ENCODE data around the gene CCDC172. TPM values are rescaled to one million over a fixed set of nuclear protein-coding genes. Genes with fewer than 3 reads are reported as not detected.

Gene CCDC172
- polyA plus RNA-seq, 2 of the 4 experiments (the other 2 are of a cell fraction): not detected

- CTCF ChIA-PET: interaction anchor here (0.6 to 3.5 kb wide), 12 partner anchors 26 to 1409 kb away, joined by 3 to 28 read pairs (median 3); no protein-coding TSS in a partner anchor
These were observed 37.5 kb upstream of the CCDC172 start for GRCh38 chr10:116286626-116287200.

DNA sequence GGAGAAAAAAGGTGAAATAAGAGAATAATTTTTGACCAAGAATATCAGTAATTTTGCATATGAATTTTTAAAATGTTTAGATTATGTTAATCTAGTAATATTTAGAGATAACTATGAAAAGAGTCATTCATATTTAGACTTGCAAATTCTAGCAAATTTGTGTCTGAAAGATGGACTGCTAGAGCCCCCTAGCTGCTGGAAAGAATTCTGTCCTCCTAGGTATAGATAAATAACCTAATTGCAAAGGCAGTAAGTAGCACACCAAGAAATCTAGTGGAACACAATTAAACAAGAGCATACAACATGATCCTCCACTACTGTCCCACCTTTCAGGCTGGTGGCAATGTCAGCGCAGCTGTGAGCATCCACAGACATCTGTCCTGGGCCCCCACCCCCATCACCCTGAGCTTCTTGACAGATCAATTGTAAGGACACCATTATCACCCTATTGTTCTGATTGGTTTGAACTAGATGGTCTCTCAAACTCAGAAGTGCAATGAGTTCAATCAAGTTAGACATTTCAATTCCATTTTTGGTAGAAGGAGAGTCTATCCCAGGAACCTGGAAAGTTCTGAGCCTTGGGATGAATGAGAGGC lies 36.2 kb upstream of the CCDC172 start:
- FAIRE-seq: no peak
- ATAC-seq: peak; percentile 54 to 75; a peak in 3 of 6 replicates
- CTCF ChIA-PET: interaction anchor here (0.6 to 3.5 kb wide), 26 partner anchors 11 to 1118 kb away, joined by 3 to 28 read pairs (median 4); partner anchors contain the start of gene GFRA1
- Histone ChIP-seq H3K4me1 (no peaks in the 10 kb centered on the region), H3K27ac (no peak overlapping the region), H3K4me3 (no peak overlapping the region), H3K9me3 (no peaks in the 10 kb centered on the region), H3K4me2 (no peak overlapping the region)
- 14% methylated on average over 1 of the region's 1 CpG for WGBS (ENCODE audit: missing lambda C conversion rate)
- POLR2A ChIA-PET: interaction anchor here (0.6 kb wide), 1 partner anchor 660 kb away, joined by 5 read pairs; no protein-coding TSS in a partner anchor
- peak; percentile 84 for TF ChIP-seq SMC3 (IDR thresholded peaks at IDR 0.05)
- TF ChIP-seq KDM1A (IDR thresholded peaks at IDR 0.05; ENCODE audit: low read depth): no peak
- peak; percentile 88 for TF ChIP-seq RAD21 (conservative IDR thresholded peaks at IDR 0.05 in 1 of 2, IDR thresholded peaks at IDR 0.05 in 1 of 2)
- TF ChIP-seq CTCF (IDR thresholded peaks at IDR 0.05): peak; percentile 86
- TF ChIP-seq PBX3 (IDR thresholded peaks at IDR 0.05): no peak
- no peak for TF ChIP-seq JUN (IDR thresholded peaks at IDR 0.05)
- TF ChIP-seq MYC (IDR thresholded peaks at IDR 0.05; ENCODE audit: borderline replicate concordance, low read length): no peak
- DNase-seq (ENCODE audit: low read depth in 1 of 2, low spot score in 1 of 2): peak; percentile 14 to 50

More at GRCh38 chr10:116286626-116287200, 37.5 kb upstream of the CCDC172 start:
- POLR2A ChIA-PET: no interaction called here
- no peak overlapping the region for H3K4me3 ChIP-seq
- ATAC-seq: no peak
- no peak for FAIRE-seq
- no peak for DNase-seq (ENCODE audit: low read depth in 1 of 2, low spot score in 1 of 2)
- no peak overlapping the region for H3K4me2 ChIP-seq
- H3K4me1 ChIP-seq: no peaks in the 10 kb centered on the region
- 79% methylated on average over 9 of the region's 9 CpGs for WGBS (ENCODE audit: missing lambda C conversion rate)
- H3K9me3 ChIP-seq: no peaks in the 10 kb centered on the region
- TF ChIP-seq JUN (IDR thresholded peaks at IDR 0.05) (no peak), FOSL2 (IDR thresholded peaks at IDR 0.05) (no peak), FOSL2 (CRISPR knock-in tag; IDR thresholded peaks at IDR 0.05) (no peak), RNF2 (IDR thresholded peaks at IDR 0.05; ENCODE audit: borderline replicate concordance, low read depth) (no peak), E2F6 (IDR thresholded peaks at IDR 0.05; ENCODE audit: borderline replicate concordance, low read depth) (no peak), JUNB (IDR thresholded peaks at IDR 0.05) (no peak)
- no peak overlapping the region for H3K27ac ChIP-seq

DNA sequence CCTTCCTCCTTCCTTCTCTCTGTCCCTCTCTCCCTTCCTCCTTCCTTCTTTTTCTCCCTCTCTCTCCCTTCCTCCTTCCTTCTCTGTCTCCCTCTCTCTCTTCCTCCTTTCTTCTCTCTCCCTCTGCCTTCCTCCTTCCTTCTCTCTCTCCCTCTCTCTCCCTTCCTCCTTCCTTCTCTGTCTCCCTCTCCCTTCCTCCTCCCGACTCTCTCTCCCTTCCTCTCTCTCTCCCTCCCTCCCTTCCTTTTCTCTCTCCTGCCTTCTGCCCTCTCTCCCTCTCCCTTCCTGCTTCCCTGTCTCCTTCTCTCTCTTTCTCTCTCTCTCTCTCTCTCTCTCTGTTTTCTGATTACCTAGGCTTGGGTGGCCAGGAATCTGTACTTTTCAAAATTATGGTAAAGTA lies 34.6 kb upstream of the CCDC172 start:
- ATAC-seq (no peak; a peak in 1 of 6 replicates), FAIRE-seq (no peak), DNase-seq (ENCODE audit: low read depth in 1 of 2, low spot score in 1 of 2) (no peak)
- CTCF ChIA-PET: interaction anchor here (1.4 to 3.5 kb wide), 3 partner anchors 17 to 858 kb away, joined by 4 to 14 read pairs (median 14); partner anchors contain the start of gene GFRA1
- POLR2A ChIA-PET: no interaction called here
- H3K4me2 ChIP-seq: no peak overlapping the region
- no peaks in the 10 kb centered on the region for H3K9me3 ChIP-seq
- H3K27ac ChIP-seq: no peak overlapping the region
- TF ChIP-seq FOXS1 (CRISPR knock-in tag; IDR thresholded peaks at IDR 0.05) (no peak), HOXB13 (CRISPR knock-in tag; IDR thresholded peaks at IDR 0.05; ENCODE audit: low read depth) (no peak), POLR2AphosphoS2 (conservative IDR thresholded peaks at IDR 0.05; ENCODE audit: low read length) (no peak), HDAC2 (IDR thresholded peaks at IDR 0.05) (no peak), MAZ (IDR thresholded peaks at IDR 0.05; ENCODE audit: borderline replicate concordance, low read depth, low read length) (no peak), FOSB (CRISPR knock-in tag; IDR thresholded peaks at IDR 0.05) (no peak), NR3C1 (IDR thresholded peaks at IDR 0.05) (no peak), EHF (CRISPR knock-in tag; IDR thresholded peaks at IDR 0.05) (no peak), MAX (IDR thresholded peaks at IDR 0.05) (no peak), SREBF2 (IDR thresholded peaks at IDR 0.05) (no peak), RAD21 (conservative IDR thresholded peaks at IDR 0.05 in 1 of 2, IDR thresholded peaks at IDR 0.05 in 1 of 2) (no peak), JUNB (IDR thresholded peaks at IDR 0.05) (no peak), RARB (CRISPR knock-in tag; IDR thresholded peaks at IDR 0.05) (no peak), RNF2 (IDR thresholded peaks at IDR 0.05; ENCODE audit: borderline replicate concordance, low read depth) (no peak)
- WGBS (ENCODE audit: missing lambda C conversion rate): 20% methylated on average over 1 of the region's 1 CpG
- H3K4me1 ChIP-seq: no peaks in the 10 kb centered on the region
- H3K4me3 ChIP-seq: no peak overlapping the region
